OCI-LY1 (cell line): Measurements from ENCODE around the gene TMEM200B.

Source experiments
- H2AFZ ChIP-seq: fragments of 200-600 bp; sonication (generic), shearing (Covaris generic); 2 replicates; pipeline ENCODE4 v1.6.0; 2014; ENCODE audit warnings: antibody characterized with exemption, mild to moderate bottlenecking, low read length
- H3F3A ChIP-seq: fragments of 200-600 bp; sonication (generic), shearing (Covaris generic); 2 replicates; pipeline ENCODE4 v1.6.0; 2014; ENCODE audit warnings: mild to moderate bottlenecking, antibody characterized with exemption, low read length, moderate library complexity; ENCODE audit not compliant: insufficient read depth
- H3K27ac ChIP-seq: fragments of 200-600 bp; sonication (generic); 2 replicates; pipeline ENCODE4 v1.5.1; 2014; ENCODE audit warnings: low read length, mixed run types, mild to moderate bottlenecking, low read depth; ENCODE audit not compliant: poor library complexity, severe bottlenecking
- H3K27me3 ChIP-seq: fragments of 200-600 bp; sonication (generic); 2 replicates; pipeline ENCODE4 v1.6.0; 2014; ENCODE audit warnings: antibody characterized with exemption, mild to moderate bottlenecking, low read length, moderate library complexity; ENCODE audit not compliant: insufficient read depth
- H3K36me3 ChIP-seq: fragments of 200-600 bp; sonication (generic); 2 replicates; pipeline ENCODE4 v1.6.1; 2014; ENCODE audit warnings: mild to moderate bottlenecking, antibody characterized with exemption, low read length, moderate library complexity, mixed read lengths; ENCODE audit not compliant: insufficient read depth
- H3K4me1 ChIP-seq: fragments of 200-600 bp; sonication (generic); 2 replicates; pipeline ENCODE4 v1.5.1; 2014; ENCODE audit warnings: mild to moderate bottlenecking, low read length, moderate library complexity; ENCODE audit not compliant: insufficient read depth, severe bottlenecking
- H3K4me2 ChIP-seq: fragments of 200-600 bp; sonication (generic), shearing (Covaris generic); 2 replicates; pipeline ENCODE4 v1.6.1; 2014; ENCODE audit warnings: low read length
- H3K4me3 ChIP-seq: fragments of 200-600 bp; sonication (generic); 2 replicates; pipeline ENCODE4 v1.5.1; 2014; ENCODE audit warnings: low read length, low read depth, mild to moderate bottlenecking, mixed read lengths; ENCODE audit not compliant: poor library complexity, severe bottlenecking
- H3K79me2 ChIP-seq: fragments of 200-600 bp; shearing (Covaris generic); 2 replicates; pipeline ENCODE4 v1.6.1; 2016; ENCODE audit warnings: mixed run types, low read length, mixed read lengths; ENCODE audit not compliant: insufficient read depth
- H3K9ac ChIP-seq: fragments of 200-600 bp; sonication (generic), shearing (Covaris generic); 2 replicates; pipeline ENCODE4 v1.6.1; 2014; ENCODE audit warnings: mild to moderate bottlenecking, low read length, mixed read lengths
- H3K9me2 ChIP-seq: fragments of 200-600 bp; sonication (generic), shearing (Covaris generic); 2 replicates; pipeline ENCODE4 v1.6.1; 2014; ENCODE audit warnings: low read depth, mild to moderate bottlenecking, low read length, mixed read lengths
- H3K9me3 ChIP-seq: fragments of 200-600 bp; shearing (Covaris generic); 2 replicates; pipeline ENCODE4 v1.6.1; 2014; ENCODE audit warnings: low read length, mixed read lengths
- H4K20me1 ChIP-seq: fragments of 200-600 bp; sonication (generic), shearing (Covaris generic); 2 replicates; pipeline ENCODE4 v1.6.0; 2016; ENCODE audit warnings: mild to moderate bottlenecking, low read length; ENCODE audit not compliant: insufficient read depth
- CTCF ChIP-seq: fragments of 200-600 bp; sonication (generic), shearing (Covaris generic); IDR thresholded peaks from 2 replicates; pipeline ENCODE4 v1.5.1; 2017; ENCODE audit warnings: mild to moderate bottlenecking, antibody characterized with exemption, low read length, moderate library complexity, mixed read lengths
- EZH2 ChIP-seq: fragments of 200-600 bp; sonication (generic), shearing (Covaris generic); IDR thresholded peaks from 2 replicates; pipeline ENCODE4 v1.8.0; 2017; ENCODE audit warnings: borderline replicate concordance, mixed run types, mild to moderate bottlenecking, antibody characterized with exemption, low read length, moderate library complexity, mixed read lengths

TMEM200B gene

GRCh38 chr1:29162025-29162424, 38.3 kb upstream of the TMEM200B start:
- H3K9me3 ChIP-seq: no peaks in the 10 kb centered on the region
- no peak overlapping the region for H3K9ac ChIP-seq
- no peaks in the 10 kb centered on the region for H3K27me3 ChIP-seq
- peaks cover 2% of the 10 kb centered on the region; the same call in 1 of the 2 replicates for H4K20me1 ChIP-seq
- no peaks in the 10 kb centered on the region for H3K9me2 ChIP-seq
- no peak for TF ChIP-seq CTCF
- TF ChIP-seq EZH2: no peak
- H3K4me2 ChIP-seq: no peak overlapping the region
- peaks cover 51% of the 10 kb centered on the region for H3K79me2 ChIP-seq
- no peak overlapping the region for H2AFZ ChIP-seq
- no peaks in the 10 kb centered on the region for H3F3A ChIP-seq
- H3K4me1 ChIP-seq: no peaks in the 10 kb centered on the region
- H3K4me3 ChIP-seq: no peak overlapping the region
- peaks cover 95% of the 10 kb centered on the region for H3K36me3 ChIP-seq
- no peak overlapping the region for H3K27ac ChIP-seq

GRCh38 chr1:29159773-29160172, 36.1 kb upstream of the TMEM200B start:
- H3K79me2 ChIP-seq: peaks cover 32% of the 10 kb centered on the region
- H3K4me3 ChIP-seq: no peak overlapping the region
- no peaks in the 10 kb centered on the region for H3F3A ChIP-seq
- peaks cover 2% of the 10 kb centered on the region; the same call in 1 of the 2 replicates for H4K20me1 ChIP-seq
- no peak overlapping the region for H3K27ac ChIP-seq
- H3K4me1 ChIP-seq: no peaks in the 10 kb centered on the region
- H3K9me3 ChIP-seq: no peaks in the 10 kb centered on the region
- no peaks in the 10 kb centered on the region for H3K9me2 ChIP-seq
- no peak overlapping the region for H3K9ac ChIP-seq
- H3K4me2 ChIP-seq: no peak overlapping the region
- H2AFZ ChIP-seq: no peak overlapping the region
- TF ChIP-seq CTCF (no peak), EZH2 (no peak)
- peaks cover 95% of the 10 kb centered on the region for H3K36me3 ChIP-seq
- no peaks in the 10 kb centered on the region for H3K27me3 ChIP-seq

GRCh38 chr1:29157269-29157601, 33.5 kb upstream of the TMEM200B start:
- Histone ChIP-seq H3K9me2 (no peaks in the 10 kb centered on the region), H2AFZ (no peak overlapping the region), H3K9me3 (no peaks in the 10 kb centered on the region), H3K9ac (no peak overlapping the region), H3F3A (no peaks in the 10 kb centered on the region), H3K4me1 (no peaks in the 10 kb centered on the region), H3K36me3 (peaks cover 95% of the 10 kb centered on the region), H3K4me2 (no peak overlapping the region), H3K79me2 (peaks cover 7% of the 10 kb centered on the region; the same call in 1 of the 2 replicates), H3K4me3 (no peak overlapping the region), H3K27ac (no peak overlapping the region), H3K27me3 (no peaks in the 10 kb centered on the region), H4K20me1 (no peaks in the 10 kb centered on the region)
- TF ChIP-seq EZH2: no peak
- TF ChIP-seq CTCF: no peak
